ENCODE data around the gene YPEL2. TPM values are rescaled to one million over a fixed set of nuclear protein-coding genes. Genes with fewer than 3 reads are reported as not detected.

YPEL2 gene
- total RNA-seq, 1 donor from 2014 or later = 59.4 TPM

DNA sequence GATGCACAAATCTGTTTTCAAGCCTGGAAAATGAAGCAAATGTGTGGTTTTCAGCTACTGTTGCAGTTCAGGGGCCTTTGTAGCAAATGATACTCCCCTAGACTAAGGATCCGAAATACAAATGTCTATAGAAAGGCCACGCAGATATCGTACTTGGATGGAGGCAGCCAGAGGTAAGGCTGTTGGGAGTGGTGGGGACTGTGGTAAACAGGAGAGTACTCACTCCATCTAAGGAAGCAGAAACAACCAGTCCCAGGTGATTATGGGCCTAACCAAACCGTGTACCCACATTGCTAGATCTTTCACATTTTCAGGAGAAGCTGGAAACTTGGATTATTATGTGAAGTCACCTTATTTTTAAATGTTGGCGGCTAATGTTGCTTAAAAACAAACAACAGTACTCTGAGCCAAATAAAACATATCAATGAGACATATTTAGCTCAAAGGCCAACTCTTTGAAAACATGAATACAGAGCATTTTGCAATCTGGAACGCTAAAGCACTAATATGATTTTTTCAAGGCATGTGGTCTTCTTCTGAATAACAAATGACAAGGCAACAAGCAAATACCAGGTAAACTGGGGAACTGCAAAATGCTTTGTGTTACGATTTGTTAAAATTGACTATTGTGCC is 110.1 kb downstream of the YPEL2 start:
- no peak for DNase-seq (ENCODE audit: low spot score)

DNA sequence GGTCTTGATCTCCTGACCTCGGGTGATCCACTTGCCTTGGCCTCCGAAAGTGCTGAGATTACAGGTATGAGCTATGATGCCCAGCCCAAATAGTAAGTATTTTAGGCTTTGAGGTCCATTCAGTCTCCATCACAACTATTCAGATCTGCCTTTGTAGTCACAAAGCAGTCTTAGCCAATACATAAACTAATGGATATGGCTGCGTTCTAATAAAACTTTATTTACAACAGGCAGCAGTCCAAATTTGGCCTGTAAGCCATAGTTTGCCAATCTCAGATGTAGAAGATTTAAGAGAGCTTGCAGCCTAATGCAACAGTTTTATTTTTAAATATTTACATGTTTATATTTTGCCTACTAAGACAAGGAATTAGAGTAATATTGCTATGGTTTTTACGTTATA is 111.7 kb downstream of the YPEL2 start:
- DNase-seq (ENCODE audit: low spot score) = no peak
- intact Hi-C loops (cut with DNase I) = no loop called here

More for the DNA sequence above, 110.1 kb downstream of the YPEL2 start:
- intact Hi-C loops (cut with DNase I) = loop anchor here (1.0 to 2.0 kb wide), 2 partner anchors 17 to 130 kb away; no protein-coding TSS in a partner anchor

Small RNA genes within 50 kb of the gene (microRNA-seq; reads per million reads assigned to microRNA genes)
- gene MIR4729 = not detected

Other genes with a start within 250 kb of the YPEL2 start
- gene TRIM37, start 224.8 kb upstream of the YPEL2 start, total RNA-seq = 16.0 TPM
- gene SKA2, start 176.5 kb upstream of the YPEL2 start, total RNA-seq = 30.0 TPM
- gene PRR11, start 175.9 kb upstream of the YPEL2 start, total RNA-seq = 0.78 TPM
- 8.9 TPM for gene SMG8, start 121.6 kb upstream of the YPEL2 start, total RNA-seq
- 1.2 TPM for gene GDPD1, start 111.1 kb upstream of the YPEL2 start, total RNA-seq
- gene DHX40, start 234.0 kb downstream of the YPEL2 start, total RNA-seq = 18.2 TPM